Right renal cortex interstitium (tissue), 3 donors: Measurements from ENCODE around the gene SAMHD1. TPM values are rescaled to one million over a fixed set of nuclear protein-coding genes. Genes with fewer than 3 reads are reported as not detected.
"Not testable (repeated sequence)": the region's sequence is repeated elsewhere in the genome, so short reads cannot be mapped to it uniquely, and the experiment has no call there.

Source experiments
- DNase-seq, 3 donors: peaks; one replicate each; pipeline ENCODE4 v3.0.0-alpha.2; 2013; ENCODE audit warnings: low read depth in 3 of 3, low spot score in 2 of 3
- polyA plus RNA-seq, 3 donors: library from polyadenylated mRNA; unstranded; fragments of 120-200 nt; gene quantifications; one replicate each; pipeline ENCODE4 v1.2.1, GENCODE V29; 2013; ENCODE audit not compliant: insufficient read length in 3 of 3

Gene SAMHD1
- polyA plus RNA-seq, 3 donors, result 24.7 to 29.8 (median 26.7) TPM

GRCh38 chr20:36956674-36957073, 5.2 kb upstream of the SAMHD1 start:
- DNase-seq, result no peak

- no peak for DNase-seq
Measured at GRCh38 chr20:36956016-36956415, 4.5 kb upstream of the SAMHD1 start.

- no peak for DNase-seq
Measured at GRCh38 chr20:36951979-36952738, 651 bp upstream of the SAMHD1 start.

GRCh38 chr20:36950414-36951197, 902 bp downstream of the SAMHD1 start:
- DNase-seq, result no peak

GRCh38 chr20:36941401-36941835, 10.1 kb downstream of the SAMHD1 start:
- no peak for DNase-seq

DNA sequence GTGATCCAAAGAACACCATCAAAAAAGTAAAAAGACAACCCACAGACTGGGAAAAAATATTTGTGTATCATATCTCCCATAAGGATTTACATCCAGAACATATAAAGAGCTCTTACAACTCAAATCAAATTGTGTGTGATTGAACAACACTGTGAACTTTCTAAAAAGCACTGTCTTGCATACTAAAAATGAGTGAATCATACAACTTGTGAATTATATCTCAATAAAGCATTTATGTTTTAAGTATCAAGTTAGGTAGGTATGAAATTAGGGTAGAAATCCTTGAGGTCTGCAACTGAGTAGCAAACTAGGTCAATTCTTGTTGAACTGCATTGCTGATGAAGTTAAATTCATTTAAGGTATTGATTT, 14.1 kb downstream of the SAMHD1 start:
- no peak for DNase-seq

DNA sequence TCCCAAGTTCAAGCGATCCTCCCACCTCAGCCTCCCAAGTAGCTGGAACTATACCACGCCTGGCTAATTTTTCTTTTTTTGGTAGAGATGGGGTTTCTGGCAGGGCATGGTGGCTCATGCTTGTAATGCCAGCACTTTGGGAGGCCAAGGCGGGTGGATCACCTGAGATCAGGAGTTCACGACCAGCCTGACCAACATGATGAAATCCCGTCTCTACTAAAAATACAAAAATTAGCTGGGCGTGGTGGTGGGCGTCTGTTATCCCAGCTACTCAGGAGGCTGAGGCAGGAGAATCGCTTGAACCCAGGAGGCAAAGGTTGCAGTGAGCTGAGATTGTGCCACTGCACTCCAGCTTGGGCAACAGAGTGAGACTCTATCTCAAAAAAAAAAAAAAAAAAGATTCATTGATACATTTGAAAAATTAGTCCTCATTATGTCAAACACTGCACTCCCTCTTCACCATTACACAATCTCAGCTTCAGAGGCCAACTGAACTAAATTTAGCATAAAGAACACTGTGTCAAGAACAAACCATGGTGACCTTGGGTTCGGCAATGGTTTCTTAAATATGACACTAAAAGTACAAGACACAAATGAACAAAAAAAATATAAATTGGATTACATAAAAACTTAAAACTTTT, 14.6 kb downstream of the SAMHD1 start:
- DNase-seq, result not testable (repeated sequence)

DNA sequence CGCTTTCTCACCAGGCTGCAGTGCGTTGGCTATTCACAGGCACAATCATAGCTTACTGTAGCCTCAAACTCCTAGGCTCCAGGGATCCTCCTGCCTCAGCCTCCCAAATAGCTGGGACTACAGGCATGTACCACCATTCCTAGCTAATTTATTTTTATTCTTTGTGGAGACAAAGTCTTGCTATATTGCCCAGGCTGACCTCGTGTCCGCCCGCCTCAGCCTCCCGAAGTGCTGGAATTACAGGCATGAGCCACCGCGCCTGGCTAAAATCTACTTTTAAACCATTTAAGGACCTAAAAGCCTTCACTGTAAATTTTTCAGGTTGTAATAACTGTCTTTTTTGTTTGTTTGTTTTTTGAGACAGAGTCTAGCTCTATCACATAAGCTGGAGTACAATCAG, 15.2 kb downstream of the SAMHD1 start:
- no peak for DNase-seq

GRCh38 chr20:36933571-36933970, 17.9 kb downstream of the SAMHD1 start:
- DNase-seq, result not testable (repeated sequence)

DNA sequence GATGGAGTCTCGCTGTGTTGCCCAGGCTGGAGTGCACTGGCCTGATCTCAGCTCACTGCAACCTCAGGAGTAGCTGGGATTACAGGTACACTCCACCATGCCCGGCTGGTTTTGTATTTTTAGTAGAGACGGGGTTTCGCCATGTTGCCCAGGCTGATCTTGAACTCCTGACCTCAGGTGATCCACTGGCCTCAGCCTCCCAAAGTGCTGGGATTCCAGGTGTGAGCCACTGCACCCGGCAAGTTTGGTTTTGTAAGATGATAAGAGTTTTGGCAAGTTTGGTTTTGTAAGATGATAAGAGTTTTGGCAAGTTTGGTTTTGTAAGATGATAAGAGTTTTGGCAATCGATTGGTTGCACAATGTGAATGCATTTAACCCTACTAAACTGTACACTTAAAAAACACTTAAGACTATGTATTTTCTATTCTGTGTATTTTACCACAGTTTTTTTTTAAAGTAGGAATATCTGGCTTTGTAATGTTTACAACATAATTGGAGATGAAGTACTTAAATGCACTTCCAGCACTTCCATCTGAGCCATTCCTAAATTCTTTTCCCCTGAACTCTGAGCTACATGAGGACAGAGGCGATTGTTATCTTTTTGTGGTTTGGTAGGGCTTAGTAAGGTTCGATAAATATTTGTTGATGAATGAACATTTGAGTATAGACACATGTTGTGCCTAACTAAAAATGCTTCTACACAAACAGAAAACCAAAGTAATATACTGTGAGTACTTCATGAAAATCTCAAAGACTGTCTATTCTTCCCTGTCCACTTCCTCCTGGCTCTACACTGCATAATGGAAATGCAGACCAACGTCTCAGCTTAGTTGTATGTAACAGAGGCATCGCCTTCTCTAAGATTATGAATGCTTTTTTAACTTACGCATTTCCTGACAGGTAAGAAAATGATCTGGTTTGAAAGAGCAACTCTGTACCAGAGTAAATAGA, 18.8 kb downstream of the SAMHD1 start:
- no peak for DNase-seq

DNA sequence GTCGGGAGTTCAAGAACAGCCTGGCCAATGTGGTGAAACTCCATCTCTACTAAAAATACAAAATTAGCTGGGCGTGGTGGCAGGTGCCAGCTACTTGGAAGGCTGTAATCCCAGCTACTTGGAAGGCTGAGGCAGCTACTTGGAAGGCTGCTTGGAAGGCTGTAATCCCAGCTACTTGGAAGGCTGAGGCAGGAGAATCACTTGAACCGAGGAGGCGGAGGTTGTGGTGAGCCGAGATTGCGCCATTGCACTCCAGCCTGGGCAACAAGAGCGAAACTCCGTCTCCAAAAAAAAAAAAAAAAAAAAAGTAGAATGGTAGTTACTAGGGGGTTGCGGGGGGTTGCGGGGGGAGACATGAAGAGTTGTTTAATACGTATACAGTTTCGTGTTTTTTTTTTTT, 19.4 kb downstream of the SAMHD1 start:
- not testable (repeated sequence) for DNase-seq

DNA sequence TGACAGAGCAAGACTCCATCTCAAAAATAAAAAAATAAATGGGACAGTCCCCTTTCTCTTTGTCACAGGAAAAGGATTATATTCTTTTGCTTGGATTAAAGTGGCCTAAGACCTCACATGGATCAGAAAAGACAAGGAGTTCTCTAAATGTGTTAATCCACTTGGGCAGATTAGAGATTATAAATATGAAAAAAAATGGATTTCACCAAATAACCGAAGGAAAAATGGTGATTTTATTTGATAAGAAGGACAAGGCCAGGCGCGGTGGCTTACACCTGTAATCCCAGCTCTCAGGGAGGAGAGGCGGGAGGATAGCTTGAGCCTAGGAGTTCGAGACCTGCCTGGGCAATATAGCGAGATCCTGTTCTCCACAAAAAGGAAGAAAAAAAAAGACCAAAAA, 21.8 kb downstream of the SAMHD1 start:
- DNase-seq, result no peak

- DNase-seq, result no peak
Measured at GRCh38 chr20:36929290-36929689, 22.2 kb downstream of the SAMHD1 start.

DNA sequence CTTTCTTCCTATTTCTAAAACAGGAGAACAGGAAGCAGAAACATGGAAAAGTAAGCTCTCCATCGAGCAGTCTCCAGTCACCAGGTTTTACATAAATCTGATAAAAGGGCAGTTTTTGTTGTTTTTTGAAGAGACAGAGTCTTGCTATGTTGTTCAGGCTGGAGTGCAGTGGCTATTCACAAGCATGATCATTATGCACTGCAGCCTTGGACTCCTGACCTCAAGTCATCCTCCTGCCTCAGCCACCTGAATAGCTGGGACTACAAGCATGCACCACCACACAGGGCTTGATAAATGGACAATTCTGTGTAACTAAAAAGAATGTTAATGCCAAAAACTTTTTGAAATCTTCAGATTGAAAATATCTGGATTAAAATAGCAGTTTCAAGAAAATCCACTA, 23.8 kb downstream of the SAMHD1 start:
- no peak for DNase-seq

- DNase-seq, result no peak
Measured at GRCh38 chr20:36926653-36927200, 24.8 kb downstream of the SAMHD1 start.

DNA sequence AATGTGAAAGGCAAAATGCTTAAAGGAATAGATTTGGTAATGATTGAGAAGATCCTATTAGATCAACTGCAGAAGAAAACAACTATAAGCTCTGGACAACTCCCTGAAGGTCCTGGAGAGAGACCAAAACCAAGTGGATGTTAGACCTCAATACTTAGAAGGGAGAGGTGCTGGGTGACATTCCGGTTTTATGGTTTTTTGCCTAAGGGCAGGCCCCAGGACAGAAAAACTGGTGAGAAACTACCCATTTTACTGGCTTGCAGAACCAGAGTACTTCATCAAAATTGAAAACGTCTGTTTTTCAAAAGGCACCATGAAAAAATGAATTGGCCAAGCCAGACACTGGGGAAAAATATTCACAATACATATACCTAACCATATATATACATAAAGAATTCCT, 26.3 kb downstream of the SAMHD1 start:
- no peak for DNase-seq

GRCh38 chr20:36924167-36925045, 27.1 kb downstream of the SAMHD1 start:
- DNase-seq, result no peak

- DNase-seq, result no peak
Measured at GRCh38 chr20:36920334-36920730, 31.2 kb downstream of the SAMHD1 start.

GRCh38 chr20:36919715-36920333, 31.7 kb downstream of the SAMHD1 start:
- DNase-seq, result peak; percentile 19 to 47 (median 25)
